Neural cell (in vitro differentiated cells): ENCODE measurements around the gene ADGRL3. TPM values are rescaled to one million over a fixed set of nuclear protein-coding genes. Genes with fewer than 3 reads are reported as not detected.
A peak's percentile ranks its signal among the peaks of the same experiment; 100 is the strongest.

ENCODE experiments used
- H2AFZ ChIP-seq: fragments of 200-600, 300-800 bp; sonication (generic), shearing (Covaris generic); 2 replicates; pipeline ENCODE4 v1.6.0; 2014; ENCODE audit warnings: low read depth, mild to moderate bottlenecking, antibody characterized with exemption, low read length, moderate library complexity
- H3F3A ChIP-seq: fragments of 200-600 bp; shearing (Covaris generic); 2 replicates; pipeline ENCODE4 v1.6.1; 2016; ENCODE audit warnings: mild to moderate bottlenecking, moderate library complexity, mixed read lengths, antibody characterized with exemption, low read length; ENCODE audit not compliant: insufficient read depth, poor library complexity, severe bottlenecking
- H3K27ac ChIP-seq: fragments of 200-600, 300-800 bp; sonication (generic), shearing (Covaris generic); 2 replicates; pipeline ENCODE4 v1.5.1; 2014; ENCODE audit warnings: mild to moderate bottlenecking, low read length, moderate library complexity
- H3K27me3 ChIP-seq: fragments of 300-800, 200-600 bp; sonication (generic), shearing (Covaris generic); 2 replicates; pipeline ENCODE4 v1.6.0; 2014; ENCODE audit warnings: mild to moderate bottlenecking, low read depth, low read length, moderate library complexity; ENCODE audit not compliant: insufficient read depth
- H3K36me3 ChIP-seq: fragments of 300-800, 200-600 bp; sonication (generic), shearing (Covaris generic); 2 replicates; pipeline ENCODE4 v1.5.1; 2014; ENCODE audit warnings: mild to moderate bottlenecking, antibody characterized with exemption, low read length, moderate library complexity; ENCODE audit not compliant: insufficient read depth
- H3K4me2 ChIP-seq: fragments of 300-800, 200-600 bp; sonication (generic), shearing (Covaris generic); 2 replicates; pipeline ENCODE4 v1.6.0; 2014; ENCODE audit warnings: mild to moderate bottlenecking, low read length
- H3K4me3 ChIP-seq: fragments of 300-800, 200-600 bp; sonication (generic), shearing (Covaris generic); 2 replicates; pipeline ENCODE4 v1.5.1; 2014; ENCODE audit warnings: mild to moderate bottlenecking, low read length, moderate library complexity
- H3K79me2 ChIP-seq: fragments of 200-600 bp; shearing (Covaris generic); replicated peaks from 2 replicates; pipeline ENCODE4 v1.6.0; 2014; ENCODE audit warnings: mild to moderate bottlenecking, low read length, moderate library complexity; ENCODE audit not compliant: insufficient read depth
- H3K9ac ChIP-seq: fragments of 300-800, 200-600 bp; sonication (generic), shearing (Covaris generic); 2 replicates; pipeline ENCODE4 v1.6.1; 2016; ENCODE audit warnings: mild to moderate bottlenecking, low read length, mixed read lengths
- H3K9me2 ChIP-seq: fragments of 200-600 bp; shearing (Covaris generic); 2 replicates; pipeline ENCODE4 v1.6.1; 2016; ENCODE audit warnings: mild to moderate bottlenecking, low read length, mixed read lengths; ENCODE audit not compliant: insufficient read depth
- H3K9me3 ChIP-seq: fragments of 200-600, 300-800 bp; sonication (generic), shearing (Covaris generic); 2 replicates; pipeline ENCODE4 v1.6.1; 2016; ENCODE audit warnings: mild to moderate bottlenecking, mixed run types, low read length, moderate library complexity, mixed read lengths
- H4K20me1 ChIP-seq: fragments of 200-600 bp; shearing (Covaris generic); 2 replicates; pipeline ENCODE4 v1.6.1; 2016; ENCODE audit warnings: mild to moderate bottlenecking, mixed run types; ENCODE audit not compliant: insufficient read depth
- EP300 ChIP-seq: fragments of 450-650 bp; conservative IDR thresholded peaks from 2 replicates; pipeline ENCODE4 v1.6.1; 2014; ENCODE audit warnings: antibody characterized with exemption, mild to moderate bottlenecking, moderate library complexity; ENCODE audit not compliant: poor library complexity, severe bottlenecking
- EZH2 ChIP-seq: fragments of 200-600, 300-800 bp; shearing (Covaris generic), sonication (generic); IDR thresholded peaks from 2 replicates; pipeline ENCODE4 v1.6.1; 2014; ENCODE audit warnings: antibody characterized with exemption, low read length, borderline replicate concordance, mild to moderate bottlenecking; ENCODE audit not compliant: insufficient read depth, poor library complexity, severe bottlenecking
- MXI1 ChIP-seq: fragments of 450-650 bp; conservative IDR thresholded peaks from 2 replicates; pipeline ENCODE4 v1.6.1; 2014; ENCODE audit warnings: antibody characterized with exemption, mild to moderate bottlenecking; ENCODE audit not compliant: poor library complexity, severe bottlenecking
- POLR2AphosphoS5 ChIP-seq: IDR thresholded peaks from 2 replicates; pipeline ENCODE4 v1.6.1; 2012
- RAD21 ChIP-seq: fragments of 450-650 bp; conservative IDR thresholded peaks from 2 replicates; pipeline ENCODE4 v1.6.1; 2014; ENCODE audit warnings: antibody characterized with exemption, mild to moderate bottlenecking, moderate library complexity
- SMC3 ChIP-seq: fragments of 450-650 bp; conservative IDR thresholded peaks from 2 replicates; pipeline ENCODE4 v1.6.1; 2014; ENCODE audit warnings: antibody characterized with exemption, mild to moderate bottlenecking, moderate library complexity; ENCODE audit not compliant: poor library complexity
- TAF1 ChIP-seq: IDR thresholded peaks from 2 replicates; pipeline ENCODE4 v1.6.1; 2012; ENCODE audit warnings: low read depth
- polyA plus RNA-seq: library from polyadenylated mRNA; depleted of rRNA; stranded (reverse); fragments of >200 nt; gene quantifications from 2 replicates; pipeline ENCODE4 v1.2.3, GENCODE V29; 2014
- TF ChIP-seq, protein P1 (sequence below): fragments of 450-650 bp; IDR thresholded peaks from 2 replicates; pipeline ENCODE4 v1.5.1; 2014; ENCODE audit warnings: antibody characterized with exemption, mild to moderate bottlenecking, moderate library complexity; ENCODE audit not compliant: poor library complexity, severe bottlenecking
- TF ChIP-seq, protein P2 (sequence below): IDR thresholded peaks from 2 replicates; pipeline ENCODE4 v1.6.1; 2012; ENCODE audit warnings: borderline replicate concordance

ADGRL3 gene
- polyA plus RNA-seq, 1 donor from 2014 or later = 99.4 TPM

- Histone ChIP-seq H3K9me2 (no peaks in the 10 kb centered on the region), H3F3A (peaks cover 4% of the 10 kb centered on the region), H3K79me2 (peaks cover 22% of the 10 kb centered on the region), H3K9ac (peak overlapping the region; percentile 10), H2AFZ (no peak overlapping the region), H3K4me3 (peak overlapping the region; percentile 48), H3K27ac (peak overlapping the region; percentile 66), H3K36me3 (no peaks in the 10 kb centered on the region), H3K9me3 (no peaks in the 10 kb centered on the region), H3K4me2 (peak overlapping the region; percentile 37), H3K27me3 (no peaks in the 10 kb centered on the region), H4K20me1 (no peaks in the 10 kb centered on the region)
- TF ChIP-seq, protein P1, sequence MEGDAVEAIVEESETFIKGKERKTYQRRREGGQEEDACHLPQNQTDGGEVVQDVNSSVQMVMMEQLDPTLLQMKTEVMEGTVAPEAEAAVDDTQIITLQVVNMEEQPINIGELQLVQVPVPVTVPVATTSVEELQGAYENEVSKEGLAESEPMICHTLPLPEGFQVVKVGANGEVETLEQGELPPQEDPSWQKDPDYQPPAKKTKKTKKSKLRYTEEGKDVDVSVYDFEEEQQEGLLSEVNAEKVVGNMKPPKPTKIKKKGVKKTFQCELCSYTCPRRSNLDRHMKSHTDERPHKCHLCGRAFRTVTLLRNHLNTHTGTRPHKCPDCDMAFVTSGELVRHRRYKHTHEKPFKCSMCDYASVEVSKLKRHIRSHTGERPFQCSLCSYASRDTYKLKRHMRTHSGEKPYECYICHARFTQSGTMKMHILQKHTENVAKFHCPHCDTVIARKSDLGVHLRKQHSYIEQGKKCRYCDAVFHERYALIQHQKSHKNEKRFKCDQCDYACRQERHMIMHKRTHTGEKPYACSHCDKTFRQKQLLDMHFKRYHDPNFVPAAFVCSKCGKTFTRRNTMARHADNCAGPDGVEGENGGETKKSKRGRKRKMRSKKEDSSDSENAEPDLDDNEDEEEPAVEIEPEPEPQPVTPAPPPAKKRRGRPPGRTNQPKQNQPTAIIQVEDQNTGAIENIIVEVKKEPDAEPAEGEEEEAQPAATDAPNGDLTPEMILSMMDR = no peak
- TF ChIP-seq EZH2 (no peak), MXI1 (peak; percentile 62), EP300 (no peak), POLR2AphosphoS5 (peak; percentile 31), TAF1 (no peak), SMC3 (no peak), RAD21 (no peak)
- TF ChIP-seq, protein P2, sequence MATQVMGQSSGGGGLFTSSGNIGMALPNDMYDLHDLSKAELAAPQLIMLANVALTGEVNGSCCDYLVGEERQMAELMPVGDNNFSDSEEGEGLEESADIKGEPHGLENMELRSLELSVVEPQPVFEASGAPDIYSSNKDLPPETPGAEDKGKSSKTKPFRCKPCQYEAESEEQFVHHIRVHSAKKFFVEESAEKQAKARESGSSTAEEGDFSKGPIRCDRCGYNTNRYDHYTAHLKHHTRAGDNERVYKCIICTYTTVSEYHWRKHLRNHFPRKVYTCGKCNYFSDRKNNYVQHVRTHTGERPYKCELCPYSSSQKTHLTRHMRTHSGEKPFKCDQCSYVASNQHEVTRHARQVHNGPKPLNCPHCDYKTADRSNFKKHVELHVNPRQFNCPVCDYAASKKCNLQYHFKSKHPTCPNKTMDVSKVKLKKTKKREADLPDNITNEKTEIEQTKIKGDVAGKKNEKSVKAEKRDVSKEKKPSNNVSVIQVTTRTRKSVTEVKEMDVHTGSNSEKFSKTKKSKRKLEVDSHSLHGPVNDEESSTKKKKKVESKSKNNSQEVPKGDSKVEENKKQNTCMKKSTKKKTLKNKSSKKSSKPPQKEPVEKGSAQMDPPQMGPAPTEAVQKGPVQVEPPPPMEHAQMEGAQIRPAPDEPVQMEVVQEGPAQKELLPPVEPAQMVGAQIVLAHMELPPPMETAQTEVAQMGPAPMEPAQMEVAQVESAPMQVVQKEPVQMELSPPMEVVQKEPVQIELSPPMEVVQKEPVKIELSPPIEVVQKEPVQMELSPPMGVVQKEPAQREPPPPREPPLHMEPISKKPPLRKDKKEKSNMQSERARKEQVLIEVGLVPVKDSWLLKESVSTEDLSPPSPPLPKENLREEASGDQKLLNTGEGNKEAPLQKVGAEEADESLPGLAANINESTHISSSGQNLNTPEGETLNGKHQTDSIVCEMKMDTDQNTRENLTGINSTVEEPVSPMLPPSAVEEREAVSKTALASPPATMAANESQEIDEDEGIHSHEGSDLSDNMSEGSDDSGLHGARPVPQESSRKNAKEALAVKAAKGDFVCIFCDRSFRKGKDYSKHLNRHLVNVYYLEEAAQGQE = no peak
These were observed 540.8 kb downstream of the ADGRL3 start for GRCh38 chr4:61740886-61741285.

DNA sequence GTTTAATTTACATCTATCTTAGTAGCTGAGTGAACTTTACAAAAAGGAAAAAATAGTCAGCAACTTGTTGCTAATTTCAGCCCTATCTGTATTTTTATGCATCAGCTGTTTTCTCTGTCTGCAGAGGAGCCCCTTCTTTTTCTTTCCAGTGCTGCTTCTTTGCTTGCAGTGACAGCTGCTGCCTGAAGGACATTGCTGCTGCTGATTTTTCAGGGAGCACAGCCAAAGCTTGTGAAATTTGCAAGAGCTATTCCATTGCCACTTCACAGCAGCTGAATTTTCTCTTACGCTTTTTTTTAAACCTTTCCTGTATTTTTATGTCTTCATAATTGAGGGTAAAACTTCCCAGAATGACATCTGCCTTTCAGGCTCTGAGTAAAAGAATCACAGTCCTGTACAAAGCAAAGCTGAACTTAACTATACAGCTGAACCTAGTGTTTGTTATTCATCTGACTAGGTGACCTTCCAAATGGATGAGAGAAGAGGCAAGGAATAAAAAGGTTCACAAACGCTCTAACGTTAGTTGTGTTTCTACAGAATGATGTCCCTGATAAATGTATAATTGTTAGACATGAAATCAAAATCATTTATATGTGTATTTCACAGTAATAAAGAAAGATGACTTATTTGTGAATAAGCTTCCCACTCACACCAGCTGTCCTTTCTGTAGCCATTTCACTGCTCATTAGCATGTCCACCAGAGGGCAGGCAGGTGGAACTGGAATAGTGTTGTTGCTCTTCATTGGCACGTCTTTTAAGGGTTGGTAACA lies 541.4 kb downstream of the ADGRL3 start:
- H3K79me2 ChIP-seq = peaks cover 20% of the 10 kb centered on the region
- H3K36me3 ChIP-seq = no peaks in the 10 kb centered on the region
- TF ChIP-seq TAF1 (no peak), MXI1 (peak; percentile 7), EZH2 (no peak), SMC3 (peak; percentile 29)
- TF ChIP-seq, protein P1 = peak; percentile 24
- no peaks in the 10 kb centered on the region for H3K9me2 ChIP-seq
- no peak overlapping the region for H3K4me2 ChIP-seq
- H3K9me3 ChIP-seq = no peaks in the 10 kb centered on the region
- peak overlapping the region; percentile 7 for H3K27ac ChIP-seq
- peak overlapping the region; percentile 48 for H3K4me3 ChIP-seq
- no peak overlapping the region for H2AFZ ChIP-seq
- no peaks in the 10 kb centered on the region for H3K27me3 ChIP-seq
- no peaks in the 10 kb centered on the region for H4K20me1 ChIP-seq
- peaks cover 4% of the 10 kb centered on the region for H3F3A ChIP-seq
- H3K9ac ChIP-seq = no peak overlapping the region
